HG03575 (cell line): ENCODE results near the gene PIK3CD.
"Not testable (repeated sequence)": the region's sequence is repeated elsewhere in the genome, so short reads cannot be mapped to it uniquely, and the experiment has no call there.

ENCODE experiments used
- ATAC-seq: cut with Tn5 transposase; IDR thresholded peaks from one replicate; pipeline ENCODE4 v1.9.1; 2021; ENCODE audit not compliant: unreplicated experiment, insufficient number of reproducible peaks, low FRiP score; ENCODE audit errors: extremely low read depth

The PIK3CD gene

DNA sequence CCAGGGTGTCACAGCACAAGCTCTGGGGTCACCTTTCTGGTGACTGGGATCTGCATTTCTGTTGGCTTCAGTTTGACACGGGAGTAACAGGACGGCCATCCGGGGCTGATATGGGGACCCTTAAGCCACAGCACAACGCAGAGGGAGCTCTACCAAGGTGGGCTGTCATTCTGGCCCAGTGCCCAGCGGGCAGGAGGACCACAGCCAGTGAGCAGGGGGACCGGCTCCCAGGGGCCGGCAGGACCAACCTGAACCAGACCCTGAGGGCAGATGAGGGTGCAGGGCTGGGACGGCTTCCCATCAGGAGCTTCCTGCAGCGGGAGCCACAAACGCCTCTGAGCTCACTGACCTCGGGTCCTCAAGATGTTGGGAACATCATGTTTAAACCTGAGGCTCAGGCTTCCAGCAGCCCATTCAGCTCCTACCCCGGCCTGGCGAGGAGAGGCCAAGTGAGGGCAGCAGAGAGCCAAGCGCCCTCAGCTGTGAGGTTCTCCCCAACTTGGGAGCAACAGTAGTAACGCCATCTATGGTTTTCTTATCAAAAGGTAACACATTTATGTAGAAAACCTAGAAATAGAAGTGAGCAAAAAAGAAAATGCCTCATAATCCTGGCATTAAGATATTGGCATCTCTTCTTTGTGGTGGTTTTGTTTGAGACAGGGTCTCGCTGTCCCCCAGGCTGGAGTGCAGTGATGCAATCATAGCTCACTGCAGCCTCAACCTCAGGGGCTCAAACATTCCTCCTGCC is 36.0 kb upstream of the PIK3CD start:
- ATAC-seq = no peak

DNA sequence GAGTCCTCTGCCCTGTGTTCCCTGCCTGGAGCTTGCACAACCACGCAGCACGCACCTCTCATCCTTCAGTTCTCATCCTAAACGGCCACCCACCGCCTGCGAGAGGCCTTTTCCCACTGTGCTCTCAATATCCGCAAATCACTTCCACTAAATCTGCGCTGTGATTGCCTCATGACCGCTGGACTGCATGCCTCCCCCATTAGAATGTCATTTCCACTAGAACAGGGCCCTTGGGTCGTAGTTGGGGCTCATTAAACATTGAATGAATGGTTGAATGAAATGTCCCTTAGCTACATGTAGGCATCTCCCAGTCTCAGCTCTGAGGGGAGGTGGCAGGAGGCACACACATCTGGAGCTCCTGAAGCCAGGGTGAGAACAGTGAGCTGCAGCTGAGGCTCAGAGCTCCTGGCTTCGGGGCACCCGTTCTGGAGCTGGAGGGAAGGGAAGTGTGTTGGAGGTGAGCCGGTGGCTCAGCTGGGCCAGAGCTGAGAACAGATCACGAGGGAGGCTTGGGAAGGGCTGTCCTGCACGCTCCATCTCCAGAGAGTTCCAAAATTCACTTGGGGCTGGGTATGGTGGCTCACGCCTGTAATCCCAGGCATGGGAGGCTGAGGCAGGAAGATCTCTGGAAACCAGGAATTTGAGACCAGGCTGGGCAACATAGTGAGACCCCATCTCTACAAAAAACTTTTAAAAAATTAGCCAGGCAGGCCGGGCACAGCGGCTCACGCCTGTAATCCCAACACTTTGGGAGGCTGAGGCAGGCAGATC is 32.4 kb upstream of the PIK3CD start:
- ATAC-seq = no peak

DNA sequence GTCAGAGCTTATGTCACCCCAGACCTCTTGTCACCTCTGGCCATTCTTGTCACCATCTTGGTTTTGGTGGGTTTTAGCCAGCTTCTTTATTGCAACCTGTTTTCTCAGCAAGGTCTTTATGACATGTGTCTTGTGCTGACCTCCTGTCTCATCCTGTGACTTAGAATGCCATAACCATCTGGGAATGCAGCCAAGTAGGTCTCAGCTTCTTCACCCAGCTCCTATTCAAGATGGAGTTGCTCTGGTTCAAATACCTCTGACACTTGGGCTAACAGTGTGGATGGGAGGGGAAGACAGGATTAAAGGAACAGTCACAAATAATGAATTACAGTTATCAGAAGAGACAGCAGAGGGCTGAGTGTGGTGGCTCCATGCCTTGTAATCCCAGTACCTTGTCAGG is 30.5 kb upstream of the PIK3CD start:
- ATAC-seq = no peak

DNA sequence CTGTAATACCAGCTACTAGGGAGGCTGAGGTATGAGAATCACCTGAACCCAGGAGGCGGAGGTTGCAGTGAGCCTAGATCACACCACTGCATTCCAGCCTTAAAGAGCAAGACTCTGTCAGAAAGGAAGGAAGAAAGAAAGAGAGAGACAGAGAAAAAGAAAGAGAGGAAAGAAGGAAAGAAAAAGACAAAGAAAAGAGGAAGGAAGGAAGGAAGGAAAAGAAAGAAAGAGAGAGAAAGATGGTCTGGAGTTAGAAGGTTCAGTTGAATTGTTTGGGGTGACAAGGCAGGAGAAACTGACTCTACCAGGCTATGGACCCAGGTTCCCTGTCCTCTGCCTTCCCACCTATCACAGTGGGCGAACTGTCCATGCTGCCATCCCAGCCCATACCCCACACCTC is 27.4 kb upstream of the PIK3CD start:
- ATAC-seq = no peak

DNA sequence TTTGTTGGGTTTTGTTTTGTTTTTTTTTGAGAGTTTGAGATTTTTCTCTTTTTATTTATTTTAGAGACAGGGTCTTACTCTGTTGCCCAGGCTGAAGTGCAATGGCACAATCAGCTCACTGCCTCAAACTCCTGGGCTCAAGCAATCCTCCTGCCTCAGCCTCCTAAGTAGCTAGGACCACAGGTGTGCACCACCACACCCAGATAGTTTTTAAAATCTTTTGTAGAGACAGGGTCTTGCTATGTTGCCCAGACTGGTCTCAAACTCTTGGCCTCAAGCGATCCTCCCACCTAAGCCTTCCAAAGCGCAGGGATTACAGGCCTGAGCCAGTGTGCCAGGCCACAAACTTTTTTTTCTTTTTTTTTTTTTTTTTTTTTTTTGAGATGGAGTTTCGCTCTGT is 26.5 kb upstream of the PIK3CD start:
- not testable (repeated sequence) for ATAC-seq

DNA sequence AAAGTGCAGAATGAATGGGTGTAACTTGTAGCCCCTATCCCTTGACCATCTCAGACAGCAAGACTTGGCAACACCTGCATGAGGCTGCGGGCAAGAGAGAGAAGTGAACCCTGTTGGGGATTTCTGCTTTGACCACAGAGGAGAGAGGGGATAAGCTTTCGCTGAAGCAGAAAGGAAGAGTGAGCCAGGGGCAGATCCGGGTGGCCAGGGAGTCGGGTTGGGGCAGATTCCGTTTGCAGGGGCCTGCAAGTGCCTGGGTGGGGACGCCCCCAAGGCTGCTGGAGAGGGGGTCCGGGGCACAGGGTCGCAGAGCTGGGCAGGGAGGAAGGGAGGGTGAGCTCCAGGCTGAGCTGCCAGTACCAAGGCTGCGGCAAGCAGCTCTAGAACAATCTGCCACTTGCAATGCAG is 25.3 kb upstream of the PIK3CD start:
- ATAC-seq = no peak

DNA sequence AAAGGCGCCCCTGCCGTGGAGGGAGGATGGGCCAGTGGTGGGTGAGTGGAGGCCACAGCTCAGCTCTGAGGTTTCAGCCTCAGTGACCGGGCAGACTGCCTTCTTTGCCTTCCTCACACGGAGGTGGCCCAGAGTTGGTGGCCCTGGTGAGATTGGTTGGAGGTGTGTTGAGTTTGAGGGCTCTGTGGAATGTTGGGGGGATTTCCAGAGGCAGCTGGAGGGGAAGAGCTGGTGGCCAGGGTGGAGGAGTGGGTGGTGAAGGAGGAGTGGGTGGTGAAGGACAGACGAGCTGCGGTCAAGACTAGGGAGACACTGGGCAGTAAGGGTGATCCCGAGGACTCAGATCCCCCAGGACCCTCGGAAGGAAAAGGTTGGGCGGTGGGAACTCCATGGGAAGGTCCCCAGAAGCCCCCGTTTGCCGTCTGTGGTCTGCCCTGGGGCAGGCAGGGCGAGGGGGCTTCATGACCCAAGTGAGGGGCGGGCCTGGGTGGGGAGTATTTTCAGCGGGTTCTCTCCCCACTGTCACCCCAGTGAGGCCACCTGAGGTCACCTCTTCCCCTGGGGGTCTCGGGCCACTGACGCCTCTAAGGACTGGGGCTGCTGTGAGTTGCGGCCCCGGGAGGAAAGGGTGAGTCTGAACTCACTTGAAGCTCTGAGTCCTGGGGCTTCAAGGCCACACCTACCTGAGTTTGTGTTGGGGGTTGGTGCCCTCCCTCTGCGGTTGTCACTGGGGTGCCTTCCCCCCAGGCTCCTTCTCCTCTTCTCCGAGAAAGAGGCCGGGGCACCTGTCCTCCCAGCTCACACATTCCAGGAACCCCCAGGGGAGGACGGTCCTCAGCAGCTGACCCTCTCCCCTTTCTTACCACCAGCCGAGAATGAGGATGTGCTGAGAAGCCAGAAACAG is 22.7 kb upstream of the PIK3CD start:
- no peak for ATAC-seq

DNA sequence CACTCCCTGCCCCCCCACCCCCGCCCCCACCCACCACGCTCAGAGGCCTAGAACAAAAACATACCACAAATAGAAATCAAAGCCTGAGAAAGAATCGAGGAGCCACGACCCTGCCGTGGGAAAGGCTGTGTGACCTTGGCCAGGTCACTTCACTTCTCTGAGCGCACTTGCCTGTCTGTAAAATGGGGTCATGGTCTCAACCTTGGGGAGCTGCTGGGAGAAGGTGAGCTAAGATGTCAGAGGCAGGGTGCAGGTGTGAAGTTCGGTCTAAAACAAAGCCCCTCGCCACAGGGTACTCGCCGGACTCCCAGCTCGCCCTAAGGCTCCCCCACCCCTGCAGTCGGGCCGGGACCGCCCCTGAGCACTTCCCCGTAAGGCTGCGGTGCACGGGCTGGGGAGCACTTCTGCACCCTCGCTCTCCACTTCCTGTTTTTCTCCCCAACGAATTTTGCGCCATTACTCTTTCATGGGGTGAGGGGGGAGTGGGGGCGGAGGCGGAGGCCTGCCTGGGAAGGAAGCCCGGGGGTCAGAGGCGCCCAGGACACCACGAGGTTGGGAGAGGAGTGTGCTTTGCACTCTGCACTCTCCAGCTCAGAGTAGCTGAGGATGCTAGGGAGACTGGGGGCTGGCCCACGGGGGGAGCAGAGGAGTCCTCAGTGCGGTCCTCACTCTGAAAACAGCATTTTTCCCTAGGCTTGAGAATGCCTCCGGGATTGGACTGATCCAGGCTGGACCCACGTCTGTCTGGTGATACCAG is 21.9 kb upstream of the PIK3CD start:
- no peak for ATAC-seq

DNA sequence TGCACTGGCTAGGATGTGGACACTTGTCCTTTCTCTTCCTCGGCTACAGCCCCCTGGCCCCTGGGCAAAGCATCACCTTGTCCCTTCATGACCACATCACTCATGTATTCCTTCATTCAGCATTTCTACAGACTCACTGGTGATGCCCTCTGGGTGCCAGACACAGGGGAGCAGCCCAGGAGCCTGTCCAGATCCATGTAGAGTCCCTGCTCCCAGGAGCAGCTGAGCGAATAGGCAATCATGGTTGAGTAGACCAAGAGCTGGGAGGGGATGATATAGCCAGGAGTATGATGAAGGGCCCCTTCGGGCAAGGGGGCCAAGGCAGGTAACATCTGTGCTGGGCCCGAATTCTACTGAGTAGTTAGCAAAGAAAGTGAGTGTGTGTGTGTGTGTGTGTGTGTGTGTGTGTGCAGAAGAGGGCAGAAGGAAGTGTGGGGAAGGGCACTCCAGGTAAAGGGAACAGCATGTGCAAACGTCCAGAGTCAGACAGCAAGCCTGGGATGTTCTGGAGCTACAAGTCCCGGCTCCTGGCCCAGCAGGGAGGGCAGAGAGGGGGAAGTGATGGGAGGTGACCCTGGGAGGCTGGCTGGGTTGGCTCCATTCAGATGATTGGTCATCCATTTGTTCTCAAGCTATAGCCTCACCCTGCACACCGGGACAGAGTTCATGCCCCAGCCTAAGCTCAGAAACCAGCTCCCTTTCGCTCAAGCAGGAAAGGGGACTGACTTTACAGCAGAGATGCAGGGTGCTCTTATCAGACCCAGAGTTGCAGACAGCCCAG is 21.0 kb upstream of the PIK3CD start:
- no peak for ATAC-seq

DNA sequence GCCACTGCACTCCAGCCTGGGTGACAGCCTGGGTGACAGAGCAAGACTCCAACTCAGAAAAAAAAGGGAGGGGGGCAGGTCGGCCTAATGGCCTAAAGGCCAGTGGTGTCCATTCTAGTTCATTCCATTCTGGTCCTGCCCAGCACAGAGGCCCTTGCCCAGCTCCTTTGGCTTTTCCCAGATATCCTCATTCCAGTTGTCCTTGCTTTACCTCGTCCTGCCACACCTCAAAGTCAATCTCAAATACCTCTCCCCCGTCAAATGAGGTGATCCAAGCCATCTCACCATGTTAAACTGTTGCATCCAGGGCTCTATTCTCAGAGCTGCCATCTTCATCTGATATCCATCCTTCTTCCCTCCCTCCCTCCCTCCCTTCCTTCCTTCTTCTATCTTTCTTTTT is 19.9 kb upstream of the PIK3CD start:
- no peak for ATAC-seq

DNA sequence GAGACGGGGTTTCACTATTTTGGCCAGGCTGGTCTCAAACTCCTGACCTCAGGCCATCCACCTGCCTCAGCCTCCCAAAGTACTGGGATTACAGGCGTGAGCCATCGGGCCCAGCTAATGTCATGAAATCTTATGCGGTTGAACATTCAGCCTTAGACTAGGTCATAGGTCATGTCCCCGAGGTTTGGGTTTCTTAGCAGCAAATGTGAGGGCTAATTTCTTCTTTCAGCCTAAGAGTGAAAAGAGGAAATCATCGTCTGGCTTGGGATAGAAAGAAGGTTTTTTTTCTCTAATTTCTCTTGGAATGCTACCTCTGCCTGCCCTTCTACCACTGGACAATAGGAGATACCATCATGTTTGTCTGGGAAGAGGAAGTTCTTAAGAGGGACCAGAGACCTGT is 18.0 kb upstream of the PIK3CD start:
- no peak for ATAC-seq

DNA sequence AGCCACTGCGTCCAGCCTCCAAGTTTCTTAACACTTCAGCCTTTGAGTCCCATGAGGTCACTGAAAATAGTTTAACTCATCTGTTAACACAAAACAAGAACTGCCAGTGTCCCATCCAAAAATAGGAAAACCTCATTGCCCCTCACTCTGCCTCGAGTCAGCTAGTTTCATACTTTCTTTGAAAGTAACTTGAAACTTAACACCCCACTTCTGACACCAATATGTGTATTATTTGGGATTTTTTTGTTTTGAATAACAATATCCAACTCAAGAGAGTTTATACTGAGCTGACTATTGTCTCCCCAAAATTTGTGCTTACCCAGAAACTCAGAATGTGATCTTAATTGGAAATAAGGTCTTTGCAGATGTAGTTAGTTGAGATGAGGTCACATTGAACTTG is 16.9 kb upstream of the PIK3CD start:
- no peak for ATAC-seq

DNA sequence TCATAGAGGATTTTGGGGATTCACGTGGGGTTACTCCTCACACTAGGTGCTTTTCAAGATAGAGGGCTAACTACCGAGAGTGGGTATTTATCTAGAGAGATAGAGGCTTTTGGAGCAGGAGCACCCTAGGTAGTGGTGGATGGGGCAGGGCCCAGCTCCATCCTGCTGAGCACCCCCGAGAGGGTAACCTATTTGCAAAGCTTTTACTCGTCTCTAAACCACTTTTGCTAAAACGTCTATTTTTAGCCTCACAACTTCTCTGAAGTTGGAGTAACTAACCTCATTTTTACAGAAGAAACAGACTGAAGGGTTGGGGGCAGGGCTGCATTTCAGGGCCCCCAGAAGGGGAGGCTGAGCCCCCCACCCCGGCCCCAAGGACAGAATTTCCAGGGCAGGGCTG is 12.3 kb upstream of the PIK3CD start:
- no peak for ATAC-seq

DNA sequence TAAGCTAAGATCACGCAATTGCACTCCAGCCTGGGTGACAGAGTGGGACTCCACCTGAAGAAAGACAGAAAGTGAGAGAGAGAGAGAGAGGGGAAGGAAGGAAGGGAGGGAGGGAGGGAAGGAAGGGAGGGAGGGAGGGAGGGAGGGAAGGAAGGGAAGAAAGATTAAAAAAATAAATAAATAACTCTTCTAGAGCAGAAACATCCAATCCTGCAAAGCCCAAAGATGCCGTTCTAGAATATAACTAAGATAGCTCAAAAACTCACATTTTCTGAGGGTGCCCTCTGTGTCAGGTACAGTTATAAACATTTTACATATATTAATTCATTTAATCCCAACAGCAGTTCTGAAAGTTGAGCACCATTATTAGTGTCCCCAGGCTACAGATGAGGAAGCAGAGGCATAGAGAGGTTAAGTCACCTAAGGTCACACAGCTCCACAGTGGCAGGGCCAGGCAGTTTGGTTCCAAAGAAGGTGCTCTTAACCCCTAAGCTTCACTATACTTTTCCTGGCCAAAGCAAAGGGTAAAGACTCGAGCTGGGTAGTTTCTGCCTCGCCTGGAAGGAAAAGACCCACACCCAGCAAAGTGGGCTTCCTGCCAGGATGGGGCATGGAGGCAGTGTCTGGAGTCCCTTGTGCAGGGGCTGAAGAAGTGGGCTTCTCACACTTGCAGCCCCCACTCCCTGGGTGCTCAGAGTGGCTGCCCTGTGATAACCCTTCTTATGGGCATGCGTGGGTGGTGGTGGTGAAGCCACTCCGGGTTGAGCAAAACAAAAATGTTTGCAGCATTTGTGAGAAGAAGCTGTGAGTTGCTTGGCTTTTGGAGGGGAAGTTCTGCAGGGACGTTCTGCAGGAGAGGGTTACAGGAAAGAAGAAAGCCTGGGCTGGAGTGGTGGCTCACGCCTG is 7.9 kb upstream of the PIK3CD start:
- ATAC-seq = no peak

DNA sequence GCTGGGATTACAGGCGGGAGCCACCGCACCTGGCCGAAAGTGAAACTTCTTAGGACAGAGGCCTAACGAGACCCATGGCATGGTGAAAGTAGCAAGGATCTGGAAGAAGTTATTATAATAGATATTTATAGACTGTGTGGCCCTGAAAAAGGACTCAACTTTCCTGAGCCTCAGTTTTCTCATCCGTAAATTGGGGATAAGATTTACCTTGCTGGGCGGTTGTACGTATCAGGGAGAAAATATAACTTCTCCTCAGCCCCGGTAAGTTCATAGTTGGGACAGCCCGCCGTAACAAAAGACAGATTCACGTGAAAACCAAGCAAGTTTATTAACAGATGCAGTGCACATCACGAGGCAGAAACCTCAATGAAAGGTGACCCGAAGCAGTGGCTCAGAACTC is 5.5 kb upstream of the PIK3CD start:
- ATAC-seq = no peak

DNA sequence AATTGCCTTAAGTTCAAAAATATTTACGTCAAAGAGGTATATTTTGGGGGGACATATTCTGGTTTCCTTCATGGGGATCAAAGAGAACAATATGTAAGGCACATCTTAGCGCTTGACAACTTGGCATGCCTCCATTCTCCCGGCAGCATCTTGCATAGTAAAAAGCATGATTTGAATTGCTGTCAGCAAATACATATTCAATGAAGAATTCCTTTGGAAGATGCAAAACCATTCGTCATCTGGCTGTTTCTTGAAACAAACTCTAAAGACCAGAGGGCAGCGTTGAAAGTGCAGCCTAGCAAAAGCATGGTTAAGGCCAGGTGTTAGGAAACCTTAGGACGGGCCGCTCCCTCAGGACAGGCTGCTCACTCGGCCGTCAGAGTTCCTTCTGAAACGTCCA is 3.4 kb upstream of the PIK3CD start:
- no peak for ATAC-seq

DNA sequence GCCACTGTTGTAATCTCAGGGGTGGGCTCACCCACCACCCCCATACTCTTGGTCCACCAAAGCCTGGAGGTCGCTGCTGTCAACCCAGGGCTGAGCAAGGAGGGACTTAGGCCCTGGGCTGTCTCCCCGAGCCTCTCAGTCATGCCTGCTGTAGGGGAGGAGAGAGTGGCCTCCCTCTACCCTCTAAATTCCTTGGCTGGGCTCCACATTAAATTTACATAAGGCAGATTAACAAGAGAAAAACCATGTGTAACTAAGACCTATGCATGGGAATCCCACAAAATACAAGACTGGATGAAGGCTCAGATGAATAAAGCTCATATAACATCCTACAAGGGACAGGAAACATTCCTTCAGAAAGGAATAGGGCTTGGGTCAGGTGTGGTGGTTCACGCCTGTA is 1.8 kb upstream of the PIK3CD start:
- ATAC-seq = no peak
